Measurements from ENCODE around the gene BST1.
A peak's percentile ranks its signal among the peaks of the same experiment; 100 is the strongest.
"Not testable (repeated sequence)": the region's sequence is repeated elsewhere in the genome, so short reads cannot be mapped to it uniquely, and the experiment has no call there.

The BST1 gene

GRCh38 chr4:15746110-15746509 lies 43.2 kb downstream of the BST1 start:
- DNase-seq (ENCODE audit: low read depth): no peak

DNA sequence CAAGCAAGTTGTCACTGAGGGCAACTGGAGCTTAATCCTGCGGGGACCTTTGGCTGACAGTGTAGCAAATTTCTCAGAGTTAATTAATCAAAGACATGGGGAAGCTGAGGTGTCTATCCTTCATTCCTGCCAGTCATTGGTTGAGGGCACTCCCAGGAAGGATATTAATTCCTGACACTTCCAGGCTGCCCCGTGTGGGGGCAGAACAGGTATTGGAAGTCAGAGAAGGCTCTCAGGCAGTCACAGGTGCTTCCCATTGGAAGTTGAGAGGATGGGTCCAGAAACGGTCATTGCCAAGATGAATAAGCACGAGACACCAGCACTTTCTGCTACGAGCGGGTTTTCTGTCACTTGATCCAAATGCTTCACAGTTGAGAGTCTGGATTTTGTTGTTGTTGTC lies 46.1 kb downstream of the BST1 start:
- DNase-seq (ENCODE audit: low read depth): no peak

- no peak for DNase-seq (ENCODE audit: low read depth)
These were observed 48.3 kb downstream of the BST1 start for GRCh38 chr4:15751153-15751552.

GRCh38 chr4:15753081-15753480 lies 50.2 kb downstream of the BST1 start:
- DNase-seq (ENCODE audit: low read depth): no peak

DNA sequence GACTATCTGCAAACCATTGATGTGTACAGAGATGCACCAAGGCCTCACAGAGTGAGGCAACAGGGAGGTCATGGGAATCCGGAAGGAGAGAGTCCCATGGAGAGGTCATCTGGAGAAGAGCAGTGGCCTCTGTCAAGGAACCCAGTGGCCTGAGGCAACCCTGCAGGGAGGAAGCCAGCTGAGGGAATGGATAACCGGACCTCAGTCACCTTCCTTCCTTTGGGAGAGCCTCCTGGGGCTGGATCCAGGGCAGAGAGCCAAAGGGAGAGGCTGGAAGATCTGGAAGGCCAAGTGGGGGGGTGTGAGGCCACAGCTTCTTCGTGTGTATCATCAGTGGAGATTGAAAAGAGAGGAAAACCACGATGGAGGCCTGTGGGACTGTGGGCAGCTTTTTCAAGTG lies 50.9 kb downstream of the BST1 start:
- DNase-seq (ENCODE audit: low read depth): no peak

GRCh38 chr4:15754323-15754722 lies 51.5 kb downstream of the BST1 start:
- peak; percentile 69 for DNase-seq (ENCODE audit: low read depth)

- peak; percentile 40 for DNase-seq (ENCODE audit: low read depth)
These were observed 52.7 kb downstream of the BST1 start for GRCh38 chr4:15755321-15756155.

DNA sequence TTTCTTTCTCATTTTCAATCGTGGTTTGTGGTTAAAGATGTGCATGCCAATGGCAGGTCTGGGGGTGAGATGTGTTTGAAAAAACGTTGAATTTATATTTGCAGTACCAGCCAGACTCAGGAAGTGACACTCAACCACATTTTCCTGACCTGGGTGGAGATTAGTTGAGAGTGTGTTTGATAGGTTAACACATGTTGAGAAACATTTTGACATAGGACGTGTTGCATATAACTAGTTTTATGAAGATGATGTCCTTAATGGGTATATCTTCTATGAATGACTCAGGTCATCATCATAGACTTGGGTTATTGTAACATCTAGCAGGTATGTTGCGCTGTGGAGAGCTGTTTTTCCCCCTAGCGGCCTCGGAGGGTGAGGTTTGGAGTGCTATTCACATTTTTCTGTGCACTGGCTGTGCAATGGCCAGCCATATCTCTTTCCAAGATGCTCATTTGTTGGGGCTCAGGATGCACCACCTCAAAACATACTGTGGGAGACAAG lies 53.5 kb downstream of the BST1 start:
- no peak for DNase-seq (ENCODE audit: low read depth)

DNA sequence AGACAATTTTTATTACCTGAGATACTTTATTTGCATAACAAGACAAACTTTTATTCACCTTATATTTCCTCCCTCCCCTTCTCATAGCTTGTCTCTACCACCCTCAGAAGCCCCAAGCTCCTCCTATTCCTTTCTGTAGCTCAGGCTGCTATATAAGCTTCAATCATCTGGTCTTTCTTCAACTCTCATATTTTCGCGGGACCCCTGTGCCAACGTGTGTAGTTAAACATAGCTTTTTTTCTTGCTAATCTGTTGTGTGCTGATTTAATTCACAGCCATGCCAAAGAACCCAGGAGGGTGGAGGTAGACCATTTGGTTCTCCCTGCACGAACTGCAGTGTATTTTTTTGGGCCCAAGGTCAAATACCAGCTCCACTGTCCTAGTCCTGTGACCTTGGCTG lies 54.2 kb downstream of the BST1 start:
- DNase-seq (ENCODE audit: low read depth): no peak

DNA sequence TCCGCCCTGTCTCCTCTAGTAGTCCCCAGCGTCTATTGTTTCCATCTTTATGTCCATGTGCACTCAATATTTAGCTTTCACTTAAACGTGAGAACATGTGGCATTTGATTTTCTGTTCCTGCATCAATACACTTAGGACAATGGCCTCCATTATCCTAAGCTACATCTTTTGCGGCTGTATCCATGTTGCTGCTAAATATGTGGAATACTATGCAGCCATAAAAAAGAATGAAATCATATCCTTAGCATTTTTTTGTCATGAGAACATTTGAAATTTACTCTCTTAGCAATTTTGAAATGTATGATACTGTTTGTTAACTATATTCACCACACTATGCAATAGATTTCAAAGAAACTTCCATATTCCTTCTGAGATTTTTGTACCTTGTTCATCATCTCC lies 55.4 kb downstream of the BST1 start:
- no peak for DNase-seq (ENCODE audit: low read depth)

DNA sequence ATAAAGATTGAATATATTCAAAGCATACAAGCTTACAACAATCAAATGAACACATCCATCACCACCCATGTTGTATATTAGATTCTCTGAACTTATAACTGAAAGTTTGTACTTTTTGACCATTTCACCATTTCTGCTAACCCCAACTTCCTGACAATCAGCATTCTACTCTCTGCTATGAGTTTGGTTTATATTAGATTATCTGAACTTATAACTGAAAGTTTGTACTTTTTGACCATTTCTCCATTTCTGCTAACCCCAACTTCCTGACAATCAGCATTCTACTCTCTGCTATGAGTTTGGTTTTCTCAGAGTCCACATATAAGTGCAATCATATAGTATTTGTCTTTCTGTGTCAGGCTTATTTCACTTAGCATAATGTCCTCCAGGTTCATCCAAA lies 59.6 kb downstream of the BST1 start:
- DNase-seq (ENCODE audit: low read depth): not testable (repeated sequence)

DNA sequence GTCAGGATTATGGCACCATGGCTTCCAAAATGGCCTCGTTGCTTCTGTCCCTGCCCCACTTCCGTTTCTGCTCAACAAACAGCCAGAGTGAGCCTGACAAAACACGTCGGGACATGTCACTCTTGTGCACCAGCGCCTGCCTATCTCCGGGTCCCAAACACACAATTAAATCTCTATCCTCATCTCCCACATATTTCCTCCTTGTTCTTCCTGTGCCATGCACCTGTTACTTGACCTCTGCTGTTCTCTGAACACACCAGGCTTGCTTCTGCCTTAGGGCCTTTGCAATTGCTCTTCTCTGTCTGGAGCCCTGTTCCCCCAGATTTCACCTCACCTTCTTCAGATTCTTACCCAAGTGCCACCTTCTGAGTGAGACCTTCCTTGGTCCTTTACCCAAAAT lies 62.5 kb downstream of the BST1 start:
- DNase-seq (ENCODE audit: low read depth): no peak

GRCh38 chr4:15765910-15766697 lies 63.2 kb downstream of the BST1 start:
- no peak for DNase-seq (ENCODE audit: low read depth)

DNA sequence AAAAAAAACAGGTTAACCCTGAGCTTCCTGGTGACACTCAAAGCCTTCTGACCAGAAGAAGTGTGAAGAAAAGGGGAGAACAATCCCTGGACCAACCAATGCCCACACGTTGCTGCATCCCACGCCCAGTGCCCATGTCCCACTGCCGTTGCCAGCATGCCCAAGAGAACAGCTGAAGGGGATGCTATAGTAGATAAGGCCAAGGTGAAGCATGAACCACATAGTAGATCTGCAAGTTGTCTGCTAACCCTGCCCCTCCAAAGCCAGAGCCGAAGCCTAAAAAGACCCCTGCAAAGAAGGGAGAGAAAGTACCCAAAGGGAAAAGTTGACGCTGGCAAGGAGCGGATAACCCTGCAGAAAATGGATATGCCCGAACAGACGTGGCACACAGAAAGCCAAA lies 64.0 kb downstream of the BST1 start:
- DNase-seq (ENCODE audit: low read depth): no peak

DNA sequence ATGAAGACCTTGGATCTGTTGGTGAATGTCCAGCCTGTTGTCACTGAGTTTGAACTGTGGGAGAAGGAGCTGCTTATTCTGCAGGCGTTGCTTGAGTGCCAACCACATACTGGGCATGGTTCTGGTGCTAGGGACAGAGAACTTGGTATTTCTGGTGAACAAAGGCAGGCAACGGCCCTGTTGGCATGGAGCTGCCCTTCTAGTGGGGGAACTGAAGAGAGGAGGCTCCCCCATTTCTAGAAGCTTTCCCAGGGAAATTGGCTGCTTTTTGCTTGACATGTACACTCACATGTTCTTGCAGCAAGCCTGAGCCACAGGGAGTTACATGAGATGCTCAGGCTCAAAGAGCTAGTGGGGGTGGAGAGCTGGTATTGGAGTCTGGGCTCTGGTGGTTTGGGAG lies 66.3 kb downstream of the BST1 start:
- no peak for DNase-seq (ENCODE audit: low read depth)

- no peak for DNase-seq (ENCODE audit: low read depth)
These were observed 68.6 kb downstream of the BST1 start for GRCh38 chr4:15771216-15772058.

DNA sequence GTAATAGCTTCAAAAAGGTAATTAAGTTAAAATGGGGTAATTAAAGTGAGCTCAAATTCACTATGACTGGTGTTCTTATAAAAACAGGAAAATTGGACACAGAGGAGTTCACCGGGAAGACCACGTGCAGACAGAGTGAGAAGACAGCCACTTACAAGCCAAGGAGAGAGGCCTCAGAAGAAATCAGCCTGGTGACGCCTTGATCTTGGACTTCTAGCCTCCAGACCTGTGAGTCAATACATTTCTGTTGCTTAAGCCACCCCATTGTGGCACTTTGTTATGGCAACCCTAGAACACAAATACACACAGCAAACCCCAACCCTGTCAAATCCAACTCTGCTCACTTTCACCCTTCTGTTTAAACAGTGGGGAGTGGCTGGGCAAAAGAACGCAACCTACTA lies 71.2 kb downstream of the BST1 start:
- DNase-seq (ENCODE audit: low read depth): no peak

DNA sequence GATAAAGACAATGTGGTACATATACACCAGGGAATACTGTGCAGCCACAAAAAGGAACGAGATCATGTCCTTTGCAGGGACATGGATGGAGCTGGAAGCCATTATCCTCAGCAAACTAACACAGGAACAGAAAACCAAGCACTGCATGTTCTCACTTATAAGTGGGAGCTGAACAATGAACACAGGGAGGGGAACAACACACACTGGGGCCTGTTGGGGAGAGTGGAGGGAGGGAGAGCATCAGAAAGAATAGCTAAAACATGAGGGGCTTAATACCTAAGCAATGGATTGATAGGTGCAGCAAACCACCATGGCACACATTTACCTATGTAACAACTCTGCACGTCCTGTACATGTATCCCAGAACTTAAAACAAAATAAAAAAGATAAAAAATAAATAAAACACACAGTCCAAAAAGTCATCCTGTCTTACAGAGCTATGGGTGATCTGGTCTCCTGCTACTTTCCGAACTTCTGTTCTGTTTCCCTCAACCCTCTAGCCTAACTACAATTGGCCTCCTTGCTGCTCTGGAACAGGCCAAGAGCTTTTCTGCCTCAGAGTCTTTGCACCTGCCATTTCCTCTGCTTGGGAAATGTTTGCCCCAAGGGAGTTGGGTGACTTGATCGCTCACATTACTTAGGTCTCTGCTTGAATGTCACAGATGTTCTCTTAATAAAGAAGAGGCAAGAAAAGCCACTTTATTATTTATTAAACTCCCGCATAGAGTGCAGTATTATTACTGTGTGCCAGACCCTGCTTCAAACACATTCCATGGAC lies 74.2 kb downstream of the BST1 start:
- no peak for DNase-seq (ENCODE audit: low read depth)

GRCh38 chr4:15777697-15778288 lies 74.9 kb downstream of the BST1 start:
- no peak for DNase-seq (ENCODE audit: low read depth)

DNA sequence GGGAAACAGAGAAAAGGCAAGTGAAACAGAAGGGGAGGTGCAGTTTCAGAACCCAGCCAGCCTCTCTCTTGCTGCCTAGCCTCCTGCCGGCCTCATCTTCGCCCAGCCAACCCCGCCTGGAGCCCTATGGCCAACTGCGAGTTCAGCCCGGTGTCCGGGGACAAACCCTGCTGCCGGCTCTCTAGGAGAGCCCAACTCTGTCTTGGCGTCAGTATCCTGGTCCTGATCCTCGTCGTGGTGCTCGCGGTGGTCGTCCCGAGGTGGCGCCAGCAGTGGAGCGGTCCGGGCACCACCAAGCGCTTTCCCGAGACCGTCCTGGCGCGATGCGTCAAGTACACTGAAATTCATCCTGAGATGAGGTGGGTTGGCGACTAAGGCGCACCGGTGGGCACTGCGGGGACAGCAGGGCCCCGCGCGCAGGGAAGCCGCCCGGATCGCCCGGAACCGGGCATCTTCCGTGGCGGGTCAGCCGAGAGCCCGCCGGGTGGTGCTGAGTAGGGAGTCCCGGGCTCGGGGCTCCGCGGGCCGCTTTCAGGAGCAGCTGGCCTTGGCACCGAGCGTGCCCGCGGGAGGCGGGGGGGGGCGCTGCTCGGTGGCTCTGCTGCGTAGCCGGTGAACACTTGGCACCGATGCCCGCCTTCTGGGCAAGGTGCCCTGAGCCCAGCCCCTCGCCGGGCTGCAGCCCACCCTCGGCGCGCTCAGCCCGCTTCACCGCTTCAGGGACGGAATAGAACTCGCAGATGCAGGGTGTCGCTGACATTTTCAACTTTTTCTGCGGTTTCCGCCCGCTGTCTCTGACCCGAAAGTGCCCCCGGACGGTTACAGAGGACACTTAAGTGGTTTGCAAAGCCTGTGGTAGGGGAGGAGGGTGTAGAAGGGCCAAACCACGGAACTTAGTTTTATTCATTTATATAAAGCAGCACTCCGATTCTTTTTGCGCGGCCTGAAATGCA lies 75.7 kb downstream of the BST1 start, which contains the start of gene CD38:
Gene CD38 (plus strand): TSS at position 40 of the 953 bp plus-strand sequence. CDS start 87 bp downstream, at position 127.
- no peak for DNase-seq (ENCODE audit: low read depth)

All from non-pigmented ciliary epithelial cell (primary cell).